SKM-1 treated with dmso at 0.1 percent for 144 hours (cell line): Measurements from ENCODE around the gene ZNF592.

Experiments used
- DNase-seq: peaks from one replicate; lab custom pipeline; 2025; ENCODE audit not compliant: unreplicated experiment; lab: John Stamatoyannopoulos, UW

Gene ZNF592

GRCh38 chr15:84807228-84807627 lies 58.8 kb downstream of the ZNF592 start:
- DNase-seq = no peak

DNA sequence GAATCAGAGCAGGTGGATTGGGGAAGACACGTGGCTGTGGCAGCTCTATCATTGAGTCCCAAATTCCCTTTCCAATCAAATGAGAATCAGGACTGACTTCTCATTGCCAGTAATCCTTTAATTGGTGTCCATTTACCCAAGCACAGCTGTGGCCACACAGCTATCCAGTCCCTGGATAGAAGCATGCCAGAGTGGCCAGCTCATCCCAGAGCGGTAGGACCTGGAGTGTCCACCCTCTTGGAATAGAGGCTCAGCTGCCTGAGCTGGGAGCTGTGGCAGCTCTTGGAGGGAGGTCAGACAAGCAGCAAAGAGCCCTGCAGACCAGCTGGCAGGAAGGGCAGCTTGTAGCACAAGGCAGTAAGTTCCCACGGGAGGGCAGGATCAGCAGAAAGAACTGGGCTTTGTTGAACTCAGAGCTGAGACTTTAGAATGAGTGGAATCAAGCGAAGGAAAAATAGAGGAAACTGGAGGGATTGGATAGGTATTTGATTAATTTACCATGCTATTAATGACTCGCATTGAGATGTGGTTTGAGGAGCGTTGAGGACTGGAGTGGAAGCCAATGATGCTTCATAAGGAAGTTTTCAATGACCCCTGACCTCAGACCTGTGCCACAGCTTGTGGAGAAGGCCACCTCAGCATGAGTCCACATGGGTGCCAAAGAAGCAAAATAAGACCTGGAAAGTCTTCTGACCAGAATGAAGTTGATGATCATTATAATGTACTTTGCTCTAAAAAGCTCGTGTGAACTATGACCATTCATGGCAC lies 61.9 kb downstream of the ZNF592 start:
- no peak for DNase-seq

DNA sequence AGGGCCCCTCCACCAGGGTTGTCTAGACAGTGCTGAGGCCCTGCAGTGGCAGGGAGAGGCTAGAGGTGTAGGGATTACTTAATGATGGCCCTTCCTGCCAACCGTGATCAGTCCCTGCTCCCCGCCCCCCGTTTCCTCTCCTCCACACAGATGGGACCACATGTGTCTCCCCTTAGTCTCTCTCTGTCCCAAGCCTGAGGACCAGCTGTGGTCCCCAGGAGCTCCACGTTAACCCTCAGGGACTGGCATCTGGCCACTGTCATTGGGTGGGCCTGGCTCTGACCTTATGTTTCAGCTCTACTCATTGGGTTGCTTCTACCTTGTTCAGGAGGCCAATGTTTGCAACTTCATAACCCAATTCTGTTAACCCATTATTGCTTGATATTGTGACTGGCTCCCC lies 62.8 kb downstream of the ZNF592 start:
- no peak for DNase-seq

- DNase-seq = no peak
Observed at GRCh38 chr15:84811828-84812227, 63.4 kb downstream of the ZNF592 start.

- no peak for DNase-seq
Observed at GRCh38 chr15:84812842-84813241, 64.5 kb downstream of the ZNF592 start.

GRCh38 chr15:84813435-84813834 lies 65.0 kb downstream of the ZNF592 start:
- no peak for DNase-seq

DNA sequence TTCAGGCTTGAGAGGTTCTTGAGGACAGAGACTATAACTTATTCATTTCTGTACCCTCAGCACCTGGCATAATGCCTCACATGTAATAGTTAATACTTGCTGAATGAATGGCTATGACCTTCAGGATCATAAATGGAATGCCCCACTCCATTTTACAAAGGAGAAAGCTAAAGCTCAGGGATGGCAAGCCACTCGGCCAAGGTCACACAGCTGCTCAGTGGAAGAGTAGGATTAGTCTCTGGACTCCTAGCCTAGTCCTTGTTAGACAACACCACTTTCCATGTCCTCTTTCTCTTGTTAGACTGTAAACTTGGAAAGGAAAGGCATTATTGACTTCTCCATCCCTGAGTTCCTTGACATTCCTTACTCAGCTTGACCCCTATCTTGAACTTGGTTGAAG lies 65.5 kb downstream of the ZNF592 start:
- DNase-seq = no peak

DNA sequence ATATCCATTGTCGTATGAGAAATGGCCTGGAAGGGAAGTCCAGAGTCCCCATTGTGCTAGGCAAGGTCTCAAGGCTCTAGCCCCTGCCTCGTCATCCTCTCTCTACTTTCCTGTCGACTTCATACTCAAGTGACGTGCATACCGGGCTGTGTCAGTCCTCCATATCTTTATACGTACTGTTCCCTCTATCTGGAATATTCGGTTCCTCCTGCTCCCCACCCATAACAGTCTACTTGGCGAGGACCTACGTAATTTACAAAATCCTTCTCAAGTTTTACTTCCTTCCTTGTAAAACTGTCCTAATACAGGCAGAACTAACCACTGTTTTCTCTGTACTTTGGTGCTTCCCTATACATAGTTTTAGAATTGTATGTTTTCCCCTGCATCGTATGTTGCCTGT lies 66.5 kb downstream of the ZNF592 start:
- DNase-seq = no peak

- DNase-seq = no peak
Observed at GRCh38 chr15:84816694-84817465, 68.5 kb downstream of the ZNF592 start, which contains the start of gene ALPK3. ALPK3 (plus strand) TSS chr15:84817356; CDS start chr15:84817453, 97 bp downstream.

GRCh38 chr15:84817466-84818081 lies 69.2 kb downstream of the ZNF592 start:
- no peak for DNase-seq

DNA sequence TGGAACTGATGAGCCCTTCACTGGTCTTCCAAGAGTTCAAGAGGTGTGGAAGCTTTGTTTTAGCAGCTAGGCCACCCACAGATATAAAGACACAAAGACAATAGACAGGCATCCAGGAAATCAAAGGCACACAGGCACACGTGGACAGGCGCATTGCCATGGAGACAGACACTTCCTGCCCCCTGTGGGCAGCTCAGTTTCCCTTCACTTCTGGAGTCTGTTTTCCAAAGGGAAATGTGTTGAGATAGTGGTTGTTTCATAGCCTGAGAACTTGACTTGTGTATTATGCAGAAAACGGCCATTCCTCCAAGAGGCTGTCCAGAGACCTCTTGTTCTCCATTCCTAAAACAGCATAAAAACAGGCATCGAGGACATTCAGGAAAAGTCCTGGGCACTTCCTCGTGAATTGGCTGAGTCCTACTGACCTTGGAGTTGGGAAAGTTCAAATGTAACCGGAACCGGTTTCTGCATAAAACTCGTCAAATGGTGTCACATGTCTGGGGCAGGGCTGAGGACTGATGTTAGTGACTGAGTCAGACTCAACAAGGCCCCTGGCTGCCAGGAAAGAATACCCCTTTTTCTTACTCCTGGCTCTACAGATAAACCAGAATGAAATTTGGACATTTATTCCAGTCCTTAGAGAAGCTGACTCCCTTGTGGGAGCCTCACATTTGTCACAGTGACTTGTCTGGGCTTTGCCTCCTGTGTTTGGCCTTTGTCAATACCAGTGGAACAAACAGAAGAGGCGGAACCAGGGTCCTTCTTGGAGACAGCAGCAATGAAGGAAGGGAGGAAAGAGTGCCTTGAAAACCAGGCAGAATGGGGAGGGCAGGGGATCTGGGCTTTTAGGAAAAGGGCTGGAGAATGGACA lies 70.1 kb downstream of the ZNF592 start:
- no peak for DNase-seq

DNA sequence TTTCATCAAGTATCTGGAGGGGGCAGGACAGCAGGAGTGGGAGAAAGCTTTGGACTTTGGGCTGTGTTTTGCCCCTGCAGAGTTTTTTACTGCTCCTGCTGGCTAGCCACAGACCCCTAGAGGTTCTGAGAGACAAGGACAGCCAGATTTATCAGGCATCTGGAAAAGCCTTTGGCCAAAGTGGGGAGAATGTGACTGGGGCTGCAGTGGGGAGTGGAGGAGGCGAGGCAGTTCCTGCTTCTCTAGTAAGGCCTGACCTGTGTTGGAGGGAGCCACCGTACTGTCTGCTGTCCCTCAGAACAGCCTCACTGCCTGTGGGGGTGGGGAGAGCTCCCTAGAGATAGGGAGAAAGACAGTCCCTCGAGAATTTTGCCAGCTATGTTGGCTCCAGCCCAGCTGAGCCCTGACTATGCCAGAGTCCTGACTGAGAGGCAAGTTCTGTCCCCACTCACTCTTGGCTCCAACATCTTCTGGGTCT lies 70.9 kb downstream of the ZNF592 start:
- no peak for DNase-seq

GRCh38 chr15:84819791-84820190 lies 71.4 kb downstream of the ZNF592 start:
- no peak for DNase-seq

- DNase-seq = no peak
Observed at GRCh38 chr15:84821501-84822021, 73.2 kb downstream of the ZNF592 start.

DNA sequence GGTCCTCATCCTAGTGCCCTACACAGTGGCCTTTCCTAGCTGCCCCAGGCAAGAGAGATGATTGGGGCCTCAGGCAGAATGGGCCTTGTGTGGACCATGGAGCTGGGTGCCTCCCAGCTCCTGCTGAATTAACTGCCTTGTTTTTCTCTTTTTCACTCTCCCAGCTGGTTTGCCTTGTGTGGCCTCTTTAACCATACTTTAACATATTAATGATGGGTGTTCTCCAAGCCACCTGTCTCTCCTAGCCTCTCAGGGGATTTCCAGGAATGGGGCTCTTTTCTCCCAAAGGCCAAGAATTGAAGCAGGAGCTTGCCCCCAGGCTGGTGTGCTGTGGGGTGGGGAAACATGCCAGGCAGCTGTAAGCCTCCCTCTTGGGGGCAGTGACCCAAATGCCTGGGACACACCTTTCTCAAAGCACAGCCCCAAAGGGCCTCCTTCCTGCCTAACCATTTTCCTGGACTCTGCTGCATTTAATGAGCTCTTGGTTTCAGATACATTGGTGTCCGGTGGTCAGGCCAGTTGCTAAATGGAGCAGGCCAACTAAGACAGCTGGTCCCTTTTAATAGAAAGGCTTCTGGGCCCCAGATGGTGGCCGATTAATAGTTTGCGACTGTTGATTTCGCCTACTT lies 74.4 kb downstream of the ZNF592 start:
- no peak for DNase-seq

DNA sequence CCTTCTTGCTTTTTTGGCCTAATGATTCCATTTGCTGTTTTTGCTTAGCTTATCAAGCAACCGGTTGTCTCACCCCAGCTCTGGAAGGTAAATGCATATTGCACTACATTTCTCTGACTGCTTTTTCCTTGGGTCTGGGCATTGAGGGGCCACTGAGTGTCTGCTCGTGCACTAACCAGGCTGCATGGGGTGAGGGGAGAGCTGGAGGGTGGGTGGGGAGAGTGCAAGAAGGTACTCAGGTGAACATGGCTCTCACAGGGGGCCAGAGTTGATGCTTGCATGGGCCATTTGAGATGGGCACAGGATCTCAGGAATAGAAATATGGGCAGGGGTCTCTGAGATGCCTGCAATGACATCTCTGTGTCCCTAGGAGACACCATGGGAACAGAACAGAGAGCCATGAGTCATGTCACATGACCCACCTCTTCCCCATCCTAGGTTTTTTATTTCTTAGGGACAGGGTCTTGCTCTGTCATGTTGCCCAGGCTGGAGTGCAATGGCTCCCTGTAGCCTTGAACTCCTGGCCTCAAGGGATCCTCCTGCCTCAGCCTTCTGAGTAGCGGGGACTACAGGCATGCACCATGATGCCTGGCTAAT lies 75.0 kb downstream of the ZNF592 start:
- no peak for DNase-seq

GRCh38 chr15:84824260-84825007 lies 76.0 kb downstream of the ZNF592 start:
- no peak for DNase-seq

GRCh38 chr15:84826369-84826823 lies 78.0 kb downstream of the ZNF592 start:
- DNase-seq = no peak

- DNase-seq = no peak
Observed at GRCh38 chr15:84827246-84827645, 78.9 kb downstream of the ZNF592 start.
